ENCODE measurements around the gene SLC2A13.
"Not testable (repeated sequence)": the region's sequence is repeated elsewhere in the genome, so short reads cannot be mapped to it uniquely, and the experiment has no call there.

Gene SLC2A13

GRCh38 chr12:39867631-39868327, 238.1 kb downstream of the SLC2A13 start:
- no peak for DNase-seq (ENCODE audit: low spot score)

- DNase-seq (ENCODE audit: low spot score): no peak
These were observed 239.7 kb downstream of the SLC2A13 start for GRCh38 chr12:39866135-39866534.

GRCh38 chr12:39860695-39861094, 245.2 kb downstream of the SLC2A13 start:
- DNase-seq (ENCODE audit: low spot score): no peak

- no peak for DNase-seq (ENCODE audit: low spot score)
These were observed 252.9 kb downstream of the SLC2A13 start for GRCh38 chr12:39853003-39853402.

- no peak for DNase-seq (ENCODE audit: low spot score)
These were observed 253.5 kb downstream of the SLC2A13 start for GRCh38 chr12:39852346-39852745.

GRCh38 chr12:39848218-39848617, 257.7 kb downstream of the SLC2A13 start:
- not testable (repeated sequence) for DNase-seq (ENCODE audit: low spot score)

- DNase-seq (ENCODE audit: low spot score): no peak
These were observed 258.8 kb downstream of the SLC2A13 start for GRCh38 chr12:39846971-39847650.

- no peak for DNase-seq (ENCODE audit: low spot score)
These were observed 259.6 kb downstream of the SLC2A13 start for GRCh38 chr12:39846304-39846703.

- no peak for DNase-seq (ENCODE audit: low spot score)
These were observed 265.5 kb downstream of the SLC2A13 start for GRCh38 chr12:39840422-39840821.

GRCh38 chr12:39839072-39839471, 266.8 kb downstream of the SLC2A13 start:
- DNase-seq (ENCODE audit: low spot score): no peak

GRCh38 chr12:39835517-39836489, 270.1 kb downstream of the SLC2A13 start:
- DNase-seq (ENCODE audit: low spot score): no peak

- DNase-seq (ENCODE audit: low spot score): no peak
These were observed 274.1 kb downstream of the SLC2A13 start for GRCh38 chr12:39831587-39832315.

GRCh38 chr12:39830852-39831520, 274.9 kb downstream of the SLC2A13 start:
- no peak for DNase-seq (ENCODE audit: low spot score)

GRCh38 chr12:39830171-39830570, 275.7 kb downstream of the SLC2A13 start:
- no peak for DNase-seq (ENCODE audit: low spot score)

GRCh38 chr12:39824505-39825212, 281.2 kb downstream of the SLC2A13 start:
- DNase-seq (ENCODE audit: low spot score): no peak

- no peak for DNase-seq (ENCODE audit: low spot score)
These were observed 289.2 kb downstream of the SLC2A13 start for GRCh38 chr12:39816671-39817185.

GRCh38 chr12:39815746-39816145, 290.1 kb downstream of the SLC2A13 start:
- DNase-seq (ENCODE audit: low spot score): no peak

- DNase-seq (ENCODE audit: low spot score): no peak
These were observed 291.3 kb downstream of the SLC2A13 start for GRCh38 chr12:39814626-39815025.

GRCh38 chr12:39813776-39814175, 292.1 kb downstream of the SLC2A13 start:
- DNase-seq (ENCODE audit: low spot score): no peak

GRCh38 chr12:39812456-39812855, 293.4 kb downstream of the SLC2A13 start:
- not testable (repeated sequence) for DNase-seq (ENCODE audit: low spot score)

All from kidney capillary endothelial cell (primary cell).